CD4-positive, alpha-beta T cell (primary cell): ENCODE results near the gene UTF1. TPM values are rescaled to one million over a fixed set of nuclear protein-coding genes. Genes with fewer than 3 reads are reported as not detected.

Experiments
- ATAC-seq: fragments of 200-7000 bp; cut with Tn5 transposase; one replicate; pipeline ENCODE4 v1.10.0; 2022; ENCODE audit warnings: mild to moderate bottlenecking; ENCODE audit not compliant: poor library complexity
- CTCF ChIA-PET: fragments of 350-600 bp; sonication (Branson Sonifier 250); formaldehyde crosslinking; loops from one replicate; lab custom pipeline; 2021; ENCODE audit warnings: antibody characterized with exemption, inconsistent platforms; lab: Charles Lee
- POLR2A ChIA-PET: fragments of 350-600 bp; sonication (Branson Sonifier 250); formaldehyde crosslinking; loops from one replicate; lab custom pipeline; 2021; ENCODE audit warnings: antibody characterized with exemption, inconsistent platforms; lab: Charles Lee
- DNase-seq, 14 experiments: peaks; one replicate each; pipeline ENCODE4 v3.0.0-alpha.2; 2013 to 2020; ENCODE audit warnings: mixed read lengths in 2 of 14
- H3K27ac ChIP-seq, 2 donors: one replicate each; pipeline versions ENCODE4 v1.5.1 to v1.7.0; 2013; ENCODE audit warnings: low read length in 2 of 2, low read depth in 1 of 2, mild to moderate bottlenecking in 1 of 2
- H3K27me3 ChIP-seq, 2 experiments: 1 replicate in 1 of 2; 2 replicates in 1 of 2; pipeline versions ENCODE4 v1.6.1 to v1.7.0; 2013; ENCODE audit warnings: low read length in 2 of 2, control low read depth in 1 of 2, mild to moderate bottlenecking in 1 of 2, moderate library complexity in 1 of 2; ENCODE audit not compliant: insufficient read depth in 2 of 2, control insufficient read depth in 1 of 2
- H3K36me3 ChIP-seq: one replicate; pipeline ENCODE4 v1.6.1; 2013; ENCODE audit warnings: low read length, control low read depth; ENCODE audit not compliant: insufficient read depth
- H3K4me1 ChIP-seq: one replicate; pipeline ENCODE4 v1.6.1; 2013; ENCODE audit warnings: low read length, control low read depth; ENCODE audit not compliant: insufficient read depth
- H3K4me3 ChIP-seq: one replicate; pipeline ENCODE4 v1.5.1; 2013; ENCODE audit warnings: mild to moderate bottlenecking, low read length, moderate library complexity
- H3K9me3 ChIP-seq, 2 experiments: 1 replicate in 1 of 2; 2 replicates in 1 of 2; pipeline versions ENCODE4 v1.6.1 to v1.7.0; 2013; ENCODE audit warnings: low read length in 2 of 2, mild to moderate bottlenecking in 2 of 2, control low read depth in 1 of 2, moderate library complexity in 1 of 2; ENCODE audit not compliant: control insufficient read depth in 1 of 2, insufficient read depth in 1 of 2
- H3K27ac Mint-ChIP-seq: one replicate; pipeline ENCODE4 v1.8.0; 2020; ENCODE audit warnings: mixed read lengths
- H3K27me3 Mint-ChIP-seq: one replicate; pipeline ENCODE4 v1.8.0; 2021; ENCODE audit warnings: mixed read lengths
- H3K36me3 Mint-ChIP-seq: one replicate; pipeline ENCODE4 v1.8.0; 2021; ENCODE audit warnings: low read depth, mixed read lengths
- H3K4me1 Mint-ChIP-seq: one replicate; pipeline ENCODE4 v1.8.0; 2021; ENCODE audit warnings: low read depth, mixed read lengths
- H3K4me3 Mint-ChIP-seq: one replicate; pipeline ENCODE4 v1.8.0; 2020; ENCODE audit warnings: mild to moderate bottlenecking, mixed read lengths
- H3K9me3 Mint-ChIP-seq: one replicate; pipeline ENCODE4 v1.8.0; 2020; ENCODE audit warnings: mixed read lengths
- CTCF ChIP-seq: fragments of 200-600 bp; IDR thresholded peaks from one replicate; pipeline ENCODE4 v1.8.0; 2022; ENCODE audit warnings: antibody characterized with exemption, mild to moderate bottlenecking
- intact Hi-C, 2 experiments: fragments of 100-400 bp; cut with DNase I in 1 of 2; cut with micrococcal nuclease in 1 of 2; formaldehyde crosslinking; loops; one replicate each; pipeline versions ENCODE4 v1.15.1 to v1.9.0; 2023 to 2025; cut with DNase I, micrococcal nuclease
- polyA plus RNA-seq, 2 donors: library from polyadenylated mRNA; unstranded; fragments of 120-200 nt; gene quantifications; one replicate each; pipeline ENCODE4 v1.2.1, GENCODE V29; 2013
- total RNA-seq, 174 experiments: library from RNA in 2 of 174; stranded (reverse) in 2 of 174; gene quantifications; one replicate each; pipeline ENCODE4 v1.2.3 and lab custom pipeline; 2021 to 2026

Gene UTF1, protein sequence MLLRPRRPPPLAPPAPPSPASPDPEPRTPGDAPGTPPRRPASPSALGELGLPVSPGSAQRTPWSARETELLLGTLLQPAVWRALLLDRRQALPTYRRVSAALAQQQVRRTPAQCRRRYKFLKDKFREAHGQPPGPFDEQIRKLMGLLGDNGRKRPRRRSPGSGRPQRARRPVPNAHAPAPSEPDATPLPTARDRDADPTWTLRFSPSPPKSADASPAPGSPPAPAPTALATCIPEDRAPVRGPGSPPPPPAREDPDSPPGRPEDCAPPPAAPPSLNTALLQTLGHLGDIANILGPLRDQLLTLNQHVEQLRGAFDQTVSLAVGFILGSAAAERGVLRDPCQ
- total RNA-seq (not detected), total RNA-seq (lab: John Stamatoyannopoulos, UW) (0 to 0.13 (median 0) reads per million in 172 experiments)
- 0.11 TPM for polyA plus RNA-seq (2013, experiment 1 of 2)
- polyA plus RNA-seq (2013, experiment 2 of 2), result 0.05 TPM

DNA sequence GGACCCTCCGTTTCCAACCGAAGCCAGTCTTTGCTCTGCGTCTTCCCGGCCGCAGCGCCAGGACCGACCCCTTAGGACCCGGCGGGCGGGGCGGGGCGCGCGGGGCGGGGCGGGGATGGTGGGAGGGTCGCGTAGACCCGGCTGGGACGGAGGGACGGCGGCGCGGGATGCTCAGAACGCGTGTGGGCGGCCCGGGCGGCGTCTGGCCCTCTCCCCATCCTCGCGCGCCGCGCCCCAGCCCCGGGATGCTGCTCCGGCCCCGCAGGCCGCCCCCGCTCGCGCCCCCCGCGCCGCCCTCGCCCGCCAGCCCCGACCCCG lies at the start of gene UTF1:
TSS of gene UTF1 (plus strand) at position 174 of the 318 bp plus-strand sequence. CDS start at position 246, 72 bp downstream.
- intact Hi-C loops, result no loop called here
- H3K4me3 ChIP-seq, result no peak within 1 kb of the TSS
- H3K36me3 Mint-ChIP-seq, result no peaks in the 10 kb centered on the region
- H3K4me3 Mint-ChIP-seq, result no peak within 1 kb of the TSS
- H3K27me3 Mint-ChIP-seq, result peaks cover 77% of the 10 kb centered on the region
- ChIA-PET CTCF (no interaction called here), POLR2A (no interaction called here)
- peaks cover 19% of the 10 kb centered on the region for H3K4me1 Mint-ChIP-seq
- no peak for TF ChIP-seq CTCF
- no peak for ATAC-seq
- peaks cover 0 to 18% of the 10 kb centered on the region in 2 experiments for H3K9me3 ChIP-seq
- H3K9me3 Mint-ChIP-seq, result no peaks in the 10 kb centered on the region
- H3K4me1 ChIP-seq, result peaks cover 18% of the 10 kb centered on the region
- no peak within 1 kb of the TSS for H3K27ac Mint-ChIP-seq
- DNase-seq, result no peak
- H3K27ac ChIP-seq, result no peak within 1 kb of the TSS
- H3K27me3 ChIP-seq, result peaks cover 37 to 45% of the 10 kb centered on the region in 2 experiments
- no peaks in the 10 kb centered on the region for H3K36me3 ChIP-seq

DNA sequence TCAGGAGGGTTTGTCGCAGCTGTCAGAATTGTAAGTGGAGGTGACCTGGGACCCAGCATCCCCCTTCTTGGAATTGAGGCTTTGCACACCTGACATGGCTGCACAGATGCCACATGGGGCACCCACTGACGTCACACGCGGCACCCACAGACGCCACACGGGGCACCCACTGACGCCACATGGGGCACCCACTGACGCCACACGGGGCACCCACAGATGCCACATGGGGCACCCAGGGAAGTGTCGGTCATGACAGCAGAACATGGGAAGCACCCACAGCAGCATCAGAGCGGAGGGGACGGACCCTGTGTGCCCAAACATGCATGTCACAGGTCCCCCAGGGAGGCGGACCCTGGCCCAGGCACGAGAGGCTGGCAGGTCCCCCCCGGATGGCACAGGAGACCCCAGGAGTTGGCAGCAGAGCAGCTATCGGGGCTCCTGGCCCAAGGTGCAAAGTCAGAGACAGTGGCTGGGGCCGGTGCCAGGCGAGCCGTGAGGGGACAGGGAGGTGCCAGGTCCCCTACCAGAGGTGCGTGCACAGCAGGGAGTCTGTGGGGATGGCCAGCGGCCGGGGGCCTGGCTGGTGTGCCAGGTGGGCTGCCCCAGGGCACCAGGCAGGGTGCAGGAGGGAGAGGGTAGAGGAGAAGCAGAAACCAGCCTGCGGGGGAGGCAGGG lies 48.9 kb upstream of the UTF1 start:
- H3K36me3 ChIP-seq, result no peaks in the 10 kb centered on the region
- H3K27ac Mint-ChIP-seq, result no peak overlapping the region
- no peaks in the 10 kb centered on the region for H3K27me3 Mint-ChIP-seq

GRCh38 chr10:133182190-133182589 lies 47.8 kb upstream of the UTF1 start:
- Histone ChIP-seq H3K27me3 (no peaks in the 10 kb centered on the region), H3K27ac (no peak overlapping the region), H3K36me3 (no peaks in the 10 kb centered on the region), H3K4me1 (no peaks in the 10 kb centered on the region), H3K9me3 (peaks cover 0 to 23% of the 10 kb centered on the region in 2 experiments), H3K4me3 (no peak overlapping the region)
- no peak for TF ChIP-seq CTCF
- no peaks in the 10 kb centered on the region for H3K4me1 Mint-ChIP-seq
- ATAC-seq, result no peak
- H3K27ac Mint-ChIP-seq, result no peak overlapping the region
- no peak overlapping the region for H3K4me3 Mint-ChIP-seq
- intact Hi-C loops, result no loop called here
- POLR2A ChIA-PET, result no interaction called here
- H3K36me3 Mint-ChIP-seq, result no peaks in the 10 kb centered on the region
- H3K27me3 Mint-ChIP-seq, result no peaks in the 10 kb centered on the region
- no peaks in the 10 kb centered on the region for H3K9me3 Mint-ChIP-seq
- DNase-seq, result no peak
- CTCF ChIA-PET, result no interaction called here

More for the DNA sequence above, 48.9 kb upstream of the UTF1 start:
- ATAC-seq, result no peak
- TF ChIP-seq CTCF, result no peak
- Mint-ChIP-seq H3K4me3 (no peak overlapping the region), H3K4me1 (no peaks in the 10 kb centered on the region), H3K9me3 (no peaks in the 10 kb centered on the region), H3K36me3 (no peaks in the 10 kb centered on the region)
- ChIA-PET CTCF (no interaction called here), POLR2A (no interaction called here)
- Histone ChIP-seq H3K27me3 (no peaks in the 10 kb centered on the region), H3K27ac (no peak overlapping the region), H3K4me1 (no peaks in the 10 kb centered on the region), H3K4me3 (no peak overlapping the region), H3K9me3 (peaks cover 0 to 26% of the 10 kb centered on the region in 2 experiments)
- intact Hi-C loops, result no loop called here
- no peak for DNase-seq
